ENCODE data around the gene SURF2.

SURF2 gene

GRCh38 chr9:133402689-133403088, 46.3 kb downstream of the SURF2 start:
- H3K4me3 ChIP-seq (ENCODE audit: low read depth, low read length): no peak overlapping the region
- TF ChIP-seq CTCF (IDR thresholded peaks at IDR 0.05; ENCODE audit: borderline replicate concordance, insufficient read depth, low read depth, low read length): no peak

- H3K4me3 ChIP-seq (ENCODE audit: low read depth, low read length): no peak overlapping the region
- TF ChIP-seq CTCF (IDR thresholded peaks at IDR 0.05; ENCODE audit: borderline replicate concordance, insufficient read depth, low read depth, low read length): peak; percentile 62
Observed at GRCh38 chr9:133403766-133404453, 47.6 kb downstream of the SURF2 start.

GRCh38 chr9:133404454-133405002, 48.2 kb downstream of the SURF2 start:
- no peak overlapping the region for H3K4me3 ChIP-seq (ENCODE audit: low read depth, low read length)
- no peak for TF ChIP-seq CTCF (IDR thresholded peaks at IDR 0.05; ENCODE audit: borderline replicate concordance, insufficient read depth, low read depth, low read length)

- no peak for TF ChIP-seq CTCF (IDR thresholded peaks at IDR 0.05; ENCODE audit: borderline replicate concordance, insufficient read depth, low read depth, low read length)
Observed at GRCh38 chr9:133405508-133406438, 49.4 kb downstream of the SURF2 start.

GRCh38 chr9:133406480-133407307, 50.3 kb downstream of the SURF2 start:
- peak; percentile 97 for TF ChIP-seq CTCF (IDR thresholded peaks at IDR 0.05; ENCODE audit: borderline replicate concordance, insufficient read depth, low read depth, low read length)
- no peak overlapping the region for H3K4me3 ChIP-seq (ENCODE audit: low read depth, low read length)

More at GRCh38 chr9:133405508-133406438, 49.4 kb downstream of the SURF2 start:
- no peak overlapping the region for H3K4me3 ChIP-seq (ENCODE audit: low read depth, low read length)

GRCh38 chr9:133408042-133408441, 51.7 kb downstream of the SURF2 start:
- no peak overlapping the region for H3K4me3 ChIP-seq (ENCODE audit: low read depth, low read length)
- TF ChIP-seq CTCF (IDR thresholded peaks at IDR 0.05; ENCODE audit: borderline replicate concordance, insufficient read depth, low read depth, low read length): no peak
